HepG2 (cell line): Measurements from ENCODE around the gene UACA. TPM values are rescaled to one million over a fixed set of nuclear protein-coding genes. Genes with fewer than 3 reads are reported as not detected.

ENCODE experiments used
- ARNTL ChIP-seq: sonication (generic); formaldehyde crosslinking; IDR thresholded peaks from 2 replicates; pipeline ENCODE4 v1.4.0; 2020; ENCODE audit warnings: mild to moderate bottlenecking, missing genetic modification reagents
- BCL3 ChIP-seq: sonication (generic); formaldehyde crosslinking; IDR thresholded peaks from 2 replicates; pipeline ENCODE4 v1.5.1; 2020; ENCODE audit warnings: mild to moderate bottlenecking, missing genetic modification reagents, moderate library complexity
- DPF2 ChIP-seq: sonication (generic); formaldehyde crosslinking; IDR thresholded peaks from 2 replicates; pipeline ENCODE4 v1.4.0; 2020; ENCODE audit warnings: mild to moderate bottlenecking, low read depth, missing genetic modification reagents, borderline replicate concordance
- EP300 ChIP-seq, 3 experiments: sonication (generic) in 1 of 3; formaldehyde crosslinking in 1 of 3; IDR thresholded peaks; 2 replicates each; pipeline versions ENCODE4 v1.5.1 to v1.6.1; 2011 to 2020; ENCODE audit warnings: low read depth in 2 of 3, low read length in 2 of 3, borderline replicate concordance in 1 of 3, improper control_type of control experiment in 1 of 3, mild to moderate bottlenecking in 1 of 3, missing genetic modification reagents in 1 of 3, moderate library complexity in 1 of 3
- ESRRA ChIP-seq: sonication (generic); formaldehyde crosslinking; IDR thresholded peaks from 2 replicates; pipeline ENCODE4 v1.5.1; 2020; ENCODE audit warnings: mild to moderate bottlenecking, low read depth, missing genetic modification reagents
- JUND ChIP-seq: sonication (generic); formaldehyde crosslinking; IDR thresholded peaks from 2 replicates; pipeline ENCODE4 v1.8.0; 2022; ENCODE audit warnings: mild to moderate bottlenecking, missing genetic modification reagents
- LRRFIP1 ChIP-seq: sonication (generic); formaldehyde crosslinking; conservative IDR thresholded peaks from 2 replicates; pipeline ENCODE4 v1.4.0; 2020; ENCODE audit warnings: missing genetic modification reagents
- NR2F6 ChIP-seq, 2 experiments: IDR thresholded peaks; 2 replicates each; pipeline ENCODE4 v1.6.1; 2016; ENCODE audit warnings: antibody characterized with exemption in 1 of 2, mild to moderate bottlenecking in 1 of 2
- PHF5A ChIP-seq: IDR thresholded peaks from one replicate; pipeline ENCODE4 v1.6.1; 2018; ENCODE audit warnings: low read depth, missing genetic modification reagents; ENCODE audit not compliant: unreplicated experiment
- RORA ChIP-seq: sonication (generic); formaldehyde crosslinking; IDR thresholded peaks from 2 replicates; pipeline ENCODE4 v1.5.0; 2020; ENCODE audit warnings: mild to moderate bottlenecking, missing genetic modification reagents, moderate library complexity
- SAP130 ChIP-seq: IDR thresholded peaks from 2 replicates; pipeline ENCODE4 v1.6.1; 2016; ENCODE audit warnings: low read depth
- SOX5 ChIP-seq: IDR thresholded peaks from 2 replicates; pipeline ENCODE4 v1.6.1; 2016; ENCODE audit warnings: borderline replicate concordance
- ZNF670 ChIP-seq: sonication (generic); formaldehyde crosslinking; IDR thresholded peaks from 2 replicates; pipeline ENCODE4 v1.8.0; 2022; ENCODE audit warnings: mild to moderate bottlenecking, missing genetic modification reagents, borderline replicate concordance
- ZNF792 ChIP-seq: IDR thresholded peaks from 2 replicates; pipeline ENCODE4 v1.6.1; 2016
- polyA plus RNA-seq, 8 experiments: library from polyadenylated mRNA; depleted of rRNA in 3 of 8; stranded (reverse) in 7 of 8; unstranded in 1 of 8; fragments of >200 nt; fragmentation: Illumina TruSeq in 4 of 8; extraction: Trizol in 4 of 8; gene quantifications; 2 replicates each; pipeline versions ENCODE4 v1.2.1 to v1.2.3, GENCODE V29; 2011 to 2016; ENCODE audit warnings: low read depth in 4 of 8, missing spikeins in 1 of 8, mixed read lengths in 1 of 8; ENCODE audit not compliant: insufficient read depth in 1 of 8
- total RNA-seq, 5 experiments: library from RNA; depleted of rRNA; stranded (reverse); fragments of >200 nt; fragmentation: Illumina TruSeq; extraction: Trizol; gene quantifications; 2 replicates each; pipeline ENCODE4 v1.2.3, GENCODE V29; 2016; ENCODE audit warnings: low read depth in 1 of 5
- TF ChIP-seq, protein P1 (sequence below): sonication (generic); formaldehyde crosslinking; IDR thresholded peaks from 2 replicates; pipeline ENCODE4 v1.8.0; 2022; ENCODE audit warnings: mild to moderate bottlenecking, missing genetic modification reagents, borderline replicate concordance
- TF ChIP-seq, protein P2 (sequence below): sonication (generic); formaldehyde crosslinking; IDR thresholded peaks from 2 replicates; pipeline ENCODE4 v1.5.1; 2020; ENCODE audit warnings: mild to moderate bottlenecking, missing genetic modification reagents, borderline replicate concordance

The UACA gene
- total and polyA plus RNA-seq, 2 of the 13 experiments (the other 11 are each of a cell fraction or from before 2014, with no cell fraction given) = 17.8 to 39.2 TPM

DNA sequence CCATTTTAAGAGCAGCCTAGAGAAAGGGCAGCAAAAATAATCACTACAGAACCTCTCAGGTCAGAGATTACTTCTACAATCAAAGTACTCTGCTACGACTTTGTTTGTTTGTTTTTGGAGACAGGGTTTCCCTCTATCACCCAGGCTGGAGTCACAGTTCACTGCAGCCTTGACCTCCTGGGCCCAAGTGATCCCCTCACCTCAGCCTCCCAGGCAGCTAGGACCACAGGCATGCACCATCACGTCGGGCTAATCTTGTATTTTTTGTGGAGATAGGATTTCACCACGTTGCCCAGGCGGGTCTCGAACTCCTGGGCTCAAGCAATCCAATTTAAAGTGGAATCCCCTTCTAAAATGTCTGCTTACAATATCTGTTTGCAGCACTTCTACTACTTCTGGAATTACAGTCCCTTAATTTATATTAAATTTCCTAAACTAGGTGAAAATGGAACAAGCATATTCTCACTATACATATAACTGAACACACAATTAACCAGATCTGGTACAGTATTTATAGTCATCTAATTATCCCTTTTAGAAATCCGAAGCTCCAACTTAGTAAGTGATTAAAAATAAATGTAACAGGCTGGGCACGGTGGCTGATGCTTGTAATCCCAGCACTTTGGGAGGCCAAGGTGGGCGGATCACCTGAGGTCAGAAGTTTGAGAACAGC, 4.4 kb downstream of the UACA start (continued):
- TF ChIP-seq BCL3 = no peak
- TF ChIP-seq PHF5A (CRISPR knock-in tag) = no peak
- TF ChIP-seq LRRFIP1 (CRISPR knock-in tag) = no peak
- peak; percentile 72 for TF ChIP-seq SOX5 (CRISPR knock-in tag)
- TF ChIP-seq NR2F6 (IDR thresholded peaks at IDR 0.05) = peak; percentile 96
- TF ChIP-seq NR2F6 (CRISPR knock-in tag; IDR thresholded peaks at IDR 0.05) = peak; percentile 99
- TF ChIP-seq, protein P1, sequence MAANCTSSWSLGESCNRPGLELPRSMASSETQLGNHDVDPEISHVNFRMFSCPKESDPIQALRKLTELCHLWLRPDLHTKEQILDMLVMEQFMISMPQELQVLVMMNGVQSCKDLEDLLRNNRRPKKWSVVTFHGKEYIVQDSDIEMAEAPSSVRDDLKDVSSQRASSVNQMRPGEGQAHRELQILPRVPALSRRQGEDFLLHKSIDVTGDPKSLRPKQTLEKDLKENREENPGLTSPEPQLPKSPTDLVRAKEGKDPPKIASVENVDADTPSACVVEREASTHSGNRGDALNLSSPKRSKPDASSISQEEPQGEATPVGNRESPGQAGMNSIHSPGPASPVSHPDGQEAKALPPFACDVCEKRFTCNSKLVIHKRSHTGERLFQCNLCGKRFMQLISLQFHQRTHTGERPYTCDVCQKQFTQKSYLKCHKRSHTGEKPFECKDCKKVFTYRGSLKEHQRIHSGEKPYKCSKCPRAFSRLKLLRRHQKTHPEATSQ (CRISPR knock-in tag) = no peak
- TF ChIP-seq, protein P2, sequence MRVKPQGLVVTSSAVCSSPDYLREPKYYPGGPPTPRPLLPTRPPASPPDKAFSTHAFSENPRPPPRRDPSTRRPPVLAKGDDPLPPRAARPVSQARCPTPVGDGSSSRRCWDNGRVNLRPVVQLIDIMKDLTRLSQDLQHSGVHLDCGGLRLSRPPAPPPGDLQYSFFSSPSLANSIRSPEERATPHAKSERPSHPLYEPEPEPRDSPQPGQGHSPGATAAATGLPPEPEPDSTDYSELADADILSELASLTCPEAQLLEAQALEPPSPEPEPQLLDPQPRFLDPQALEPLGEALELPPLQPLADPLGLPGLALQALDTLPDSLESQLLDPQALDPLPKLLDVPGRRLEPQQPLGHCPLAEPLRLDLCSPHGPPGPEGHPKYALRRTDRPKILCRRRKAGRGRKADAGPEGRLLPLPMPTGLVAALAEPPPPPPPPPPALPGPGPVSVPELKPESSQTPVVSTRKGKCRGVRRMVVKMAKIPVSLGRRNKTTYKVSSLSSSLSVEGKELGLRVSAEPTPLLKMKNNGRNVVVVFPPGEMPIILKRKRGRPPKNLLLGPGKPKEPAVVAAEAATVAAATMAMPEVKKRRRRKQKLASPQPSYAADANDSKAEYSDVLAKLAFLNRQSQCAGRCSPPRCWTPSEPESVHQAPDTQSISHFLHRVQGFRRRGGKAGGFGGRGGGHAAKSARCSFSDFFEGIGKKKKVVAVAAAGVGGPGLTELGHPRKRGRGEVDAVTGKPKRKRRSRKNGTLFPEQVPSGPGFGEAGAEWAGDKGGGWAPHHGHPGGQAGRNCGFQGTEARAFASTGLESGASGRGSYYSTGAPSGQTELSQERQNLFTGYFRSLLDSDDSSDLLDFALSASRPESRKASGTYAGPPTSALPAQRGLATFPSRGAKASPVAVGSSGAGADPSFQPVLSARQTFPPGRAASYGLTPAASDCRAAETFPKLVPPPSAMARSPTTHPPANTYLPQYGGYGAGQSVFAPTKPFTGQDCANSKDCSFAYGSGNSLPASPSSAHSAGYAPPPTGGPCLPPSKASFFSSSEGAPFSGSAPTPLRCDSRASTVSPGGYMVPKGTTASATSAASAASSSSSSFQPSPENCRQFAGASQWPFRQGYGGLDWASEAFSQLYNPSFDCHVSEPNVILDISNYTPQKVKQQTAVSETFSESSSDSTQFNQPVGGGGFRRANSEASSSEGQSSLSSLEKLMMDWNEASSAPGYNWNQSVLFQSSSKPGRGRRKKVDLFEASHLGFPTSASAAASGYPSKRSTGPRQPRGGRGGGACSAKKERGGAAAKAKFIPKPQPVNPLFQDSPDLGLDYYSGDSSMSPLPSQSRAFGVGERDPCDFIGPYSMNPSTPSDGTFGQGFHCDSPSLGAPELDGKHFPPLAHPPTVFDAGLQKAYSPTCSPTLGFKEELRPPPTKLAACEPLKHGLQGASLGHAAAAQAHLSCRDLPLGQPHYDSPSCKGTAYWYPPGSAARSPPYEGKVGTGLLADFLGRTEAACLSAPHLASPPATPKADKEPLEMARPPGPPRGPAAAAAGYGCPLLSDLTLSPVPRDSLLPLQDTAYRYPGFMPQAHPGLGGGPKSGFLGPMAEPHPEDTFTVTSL = peak; percentile 93
- peak; percentile 81 for TF ChIP-seq DPF2 (CRISPR knock-in tag)
- TF ChIP-seq ZNF792 (CRISPR knock-in tag) = 0 out of 2 replicates have a peak, but pooled peaks have one; percentile 42
- TF ChIP-seq ESRRA (CRISPR knock-in tag) = peak; percentile 56; the same call in 1 of the 2 replicates
- peak in 1 of 2 experiments; percentile 81; a peak in 2 of 4 replicates for TF ChIP-seq EP300 (IDR thresholded peaks at IDR 0.05; ENCODE audit: low read depth in 2 of 2, low read length in 2 of 2)
- no peak for TF ChIP-seq EP300 (CRISPR knock-in tag; IDR thresholded peaks at IDR 0.05; ENCODE audit: borderline replicate concordance)
- TF ChIP-seq JUND = no peak
- 0 out of 2 replicates have a peak, but pooled peaks have one; percentile 30 for TF ChIP-seq ARNTL (CRISPR knock-in tag)
- TF ChIP-seq RORA (CRISPR knock-in tag) = no peak
- 0 out of 2 replicates have a peak, but pooled peaks have one; percentile 24 for TF ChIP-seq ZNF670 (CRISPR knock-in tag)
- TF ChIP-seq SAP130 (CRISPR knock-in tag) = peak; percentile 89
